ENCODE data around the gene BTBD8. TPM values are rescaled to one million over a fixed set of nuclear protein-coding genes. Genes with fewer than 3 reads are reported as not detected.
A peak's percentile ranks its signal among the peaks of the same experiment; 100 is the strongest.

The BTBD8 gene
- total RNA-seq, 2 experiments from 2014 or later: 1.5 to 1.6 TPM

- H3K4me3 Mint-ChIP-seq: no peak overlapping the region
- no peak for ATAC-seq
- H3K9me3 Mint-ChIP-seq (ENCODE audit: insufficient read depth): no peaks in the 10 kb centered on the region
- CTCF ChIA-PET: no interaction called here
- H3K27ac Mint-ChIP-seq: no peak overlapping the region
- H3K27me3 Mint-ChIP-seq (ENCODE audit: low read depth): no peaks in the 10 kb centered on the region
- POLR2A ChIA-PET: no interaction called here
- no peak for DNase-seq
- H3K36me3 Mint-ChIP-seq (ENCODE audit: low read depth): no peaks in the 10 kb centered on the region
- H3K4me1 Mint-ChIP-seq (ENCODE audit: low read depth): no peaks in the 10 kb centered on the region
These were observed 15.7 kb downstream of the BTBD8 start for GRCh38 chr1:92095874-92096273.

GRCh38 chr1:92096317-92096716 lies 16.2 kb downstream of the BTBD8 start:
- Mint-ChIP-seq H3K27ac (no peak overlapping the region), H3K4me1 (ENCODE audit: low read depth) (no peaks in the 10 kb centered on the region), H3K9me3 (ENCODE audit: insufficient read depth) (no peaks in the 10 kb centered on the region), H3K27me3 (ENCODE audit: low read depth) (no peaks in the 10 kb centered on the region), H3K4me3 (no peak overlapping the region), H3K36me3 (ENCODE audit: low read depth) (no peaks in the 10 kb centered on the region)
- POLR2A ChIA-PET: no interaction called here
- DNase-seq (no peak), ATAC-seq (no peak)
- CTCF ChIA-PET: no interaction called here

GRCh38 chr1:92105546-92106081 lies 25.5 kb downstream of the BTBD8 start:
- ChIA-PET POLR2A (no interaction called here), CTCF (no interaction called here)
- no peak for ATAC-seq
- Mint-ChIP-seq H3K27ac (no peak overlapping the region), H3K9me3 (ENCODE audit: insufficient read depth) (no peaks in the 10 kb centered on the region), H3K4me3 (no peak overlapping the region), H3K27me3 (ENCODE audit: low read depth) (no peaks in the 10 kb centered on the region), H3K4me1 (ENCODE audit: low read depth) (no peaks in the 10 kb centered on the region), H3K36me3 (ENCODE audit: low read depth) (no peaks in the 10 kb centered on the region)
- no peak for DNase-seq

GRCh38 chr1:92108631-92109030 lies 28.5 kb downstream of the BTBD8 start:
- H3K4me3 Mint-ChIP-seq: no peak overlapping the region
- H3K9me3 Mint-ChIP-seq (ENCODE audit: insufficient read depth): no peaks in the 10 kb centered on the region
- H3K36me3 Mint-ChIP-seq (ENCODE audit: low read depth): no peaks in the 10 kb centered on the region
- DNase-seq (no peak), ATAC-seq (no peak)
- no peaks in the 10 kb centered on the region for H3K4me1 Mint-ChIP-seq (ENCODE audit: low read depth)
- CTCF ChIA-PET: interaction anchor here (1.3 kb wide), 1 partner anchor 28 kb away, joined by 4 read pairs; no protein-coding TSS in a partner anchor
- H3K27me3 Mint-ChIP-seq (ENCODE audit: low read depth): no peaks in the 10 kb centered on the region
- no peak overlapping the region for H3K27ac Mint-ChIP-seq
- POLR2A ChIA-PET: no interaction called here

GRCh38 chr1:92117526-92117925 lies 37.4 kb downstream of the BTBD8 start:
- ChIA-PET POLR2A (no interaction called here), CTCF (no interaction called here)
- ATAC-seq (no peak), DNase-seq (no peak)
- no peak overlapping the region for H3K4me3 Mint-ChIP-seq
- H3K36me3 Mint-ChIP-seq (ENCODE audit: low read depth): no peaks in the 10 kb centered on the region
- no peak overlapping the region for H3K27ac Mint-ChIP-seq
- peaks cover 8% of the 10 kb centered on the region for H3K4me1 Mint-ChIP-seq (ENCODE audit: low read depth)
- no peaks in the 10 kb centered on the region for H3K9me3 Mint-ChIP-seq (ENCODE audit: insufficient read depth)
- H3K27me3 Mint-ChIP-seq (ENCODE audit: low read depth): no peaks in the 10 kb centered on the region

- Mint-ChIP-seq H3K36me3 (ENCODE audit: low read depth) (no peaks in the 10 kb centered on the region), H3K4me3 (no peak overlapping the region), H3K9me3 (ENCODE audit: insufficient read depth) (no peaks in the 10 kb centered on the region), H3K27me3 (ENCODE audit: low read depth) (no peaks in the 10 kb centered on the region), H3K27ac (no peak overlapping the region), H3K4me1 (ENCODE audit: low read depth) (peaks cover 9% of the 10 kb centered on the region)
- DNase-seq: no peak
- ChIA-PET CTCF (no interaction called here), POLR2A (no interaction called here)
- no peak for ATAC-seq
These were observed 38.7 kb downstream of the BTBD8 start for GRCh38 chr1:92118826-92119225.

- POLR2A ChIA-PET: no interaction called here
- Mint-ChIP-seq H3K4me1 (ENCODE audit: low read depth) (peaks cover 6% of the 10 kb centered on the region), H3K36me3 (ENCODE audit: low read depth) (no peaks in the 10 kb centered on the region), H3K9me3 (ENCODE audit: insufficient read depth) (no peaks in the 10 kb centered on the region), H3K4me3 (peak overlapping the region; percentile 15), H3K27ac (no peak overlapping the region), H3K27me3 (ENCODE audit: low read depth) (no peaks in the 10 kb centered on the region)
- ATAC-seq (peak; percentile 39), DNase-seq (no peak)
- CTCF ChIA-PET: interaction anchor here (1.0 kb wide), 1 partner anchor 43 kb away, joined by 4 read pairs; no protein-coding TSS in a partner anchor
These were observed 43.7 kb downstream of the BTBD8 start for GRCh38 chr1:92123868-92124267.

GRCh38 chr1:92125204-92125603 lies 45.1 kb downstream of the BTBD8 start:
- no peaks in the 10 kb centered on the region for H3K36me3 Mint-ChIP-seq (ENCODE audit: low read depth)
- no peak for DNase-seq
- POLR2A ChIA-PET: no interaction called here
- no peak overlapping the region for H3K27ac Mint-ChIP-seq
- ATAC-seq: no peak
- CTCF ChIA-PET: no interaction called here
- no peak overlapping the region for H3K4me3 Mint-ChIP-seq
- peaks cover 6% of the 10 kb centered on the region for H3K4me1 Mint-ChIP-seq (ENCODE audit: low read depth)
- no peaks in the 10 kb centered on the region for H3K27me3 Mint-ChIP-seq (ENCODE audit: low read depth)
- H3K9me3 Mint-ChIP-seq (ENCODE audit: insufficient read depth): no peaks in the 10 kb centered on the region

GRCh38 chr1:92126088-92126487 lies 45.9 kb downstream of the BTBD8 start:
- Mint-ChIP-seq H3K27me3 (ENCODE audit: low read depth) (no peaks in the 10 kb centered on the region), H3K4me3 (no peak overlapping the region), H3K4me1 (ENCODE audit: low read depth) (peaks cover 6% of the 10 kb centered on the region), H3K36me3 (ENCODE audit: low read depth) (no peaks in the 10 kb centered on the region), H3K27ac (no peak overlapping the region), H3K9me3 (ENCODE audit: insufficient read depth) (no peaks in the 10 kb centered on the region)
- CTCF ChIA-PET: no interaction called here
- ATAC-seq (no peak), DNase-seq (no peak)
- POLR2A ChIA-PET: no interaction called here

- Mint-ChIP-seq H3K36me3 (ENCODE audit: low read depth) (no peaks in the 10 kb centered on the region), H3K27me3 (ENCODE audit: low read depth) (no peaks in the 10 kb centered on the region), H3K4me3 (no peak overlapping the region), H3K9me3 (ENCODE audit: insufficient read depth) (no peaks in the 10 kb centered on the region), H3K27ac (no peak overlapping the region), H3K4me1 (ENCODE audit: low read depth) (no peaks in the 10 kb centered on the region)
- ATAC-seq (no peak), DNase-seq (no peak)
- ChIA-PET POLR2A (no interaction called here), CTCF (no interaction called here)
These were observed 54.2 kb downstream of the BTBD8 start for GRCh38 chr1:92134331-92134730.

- no peaks in the 10 kb centered on the region for H3K36me3 Mint-ChIP-seq (ENCODE audit: low read depth)
- H3K9me3 Mint-ChIP-seq (ENCODE audit: insufficient read depth): no peaks in the 10 kb centered on the region
- H3K27me3 Mint-ChIP-seq (ENCODE audit: low read depth): no peaks in the 10 kb centered on the region
- ChIA-PET CTCF (no interaction called here), POLR2A (no interaction called here)
- ATAC-seq (no peak), DNase-seq (no peak)
- no peak overlapping the region for H3K4me3 Mint-ChIP-seq
- H3K4me1 Mint-ChIP-seq (ENCODE audit: low read depth): no peaks in the 10 kb centered on the region
- H3K27ac Mint-ChIP-seq: no peak overlapping the region
These were observed 56.2 kb downstream of the BTBD8 start for GRCh38 chr1:92136341-92136740.

GRCh38 chr1:92154934-92155333 lies 74.8 kb downstream of the BTBD8 start:
- H3K36me3 Mint-ChIP-seq (ENCODE audit: low read depth): peaks cover 7% of the 10 kb centered on the region
- CTCF ChIA-PET: no interaction called here

GRCh38 chr1:92159593-92159992 lies 79.4 kb downstream of the BTBD8 start:
- DNase-seq (no peak), ATAC-seq (no peak)
- Mint-ChIP-seq H3K27ac (no peak overlapping the region), H3K4me1 (ENCODE audit: low read depth) (no peaks in the 10 kb centered on the region), H3K36me3 (ENCODE audit: low read depth) (peaks cover 14% of the 10 kb centered on the region), H3K27me3 (ENCODE audit: low read depth) (no peaks in the 10 kb centered on the region), H3K4me3 (no peak overlapping the region), H3K9me3 (ENCODE audit: insufficient read depth) (peaks cover 29% of the 10 kb centered on the region)
- CTCF ChIA-PET: interaction anchor here (1.0 kb wide), 1 partner anchor 162 kb away, joined by 3 read pairs; no protein-coding TSS in a partner anchor
- POLR2A ChIA-PET: no interaction called here

More at GRCh38 chr1:92154934-92155333, 74.8 kb downstream of the BTBD8 start:
- DNase-seq: no peak
- Mint-ChIP-seq H3K4me1 (ENCODE audit: low read depth) (no peaks in the 10 kb centered on the region), H3K27ac (no peak overlapping the region), H3K4me3 (no peak overlapping the region), H3K9me3 (ENCODE audit: insufficient read depth) (peaks cover 17% of the 10 kb centered on the region), H3K27me3 (ENCODE audit: low read depth) (no peaks in the 10 kb centered on the region)
- ATAC-seq: no peak
- POLR2A ChIA-PET: no interaction called here
